WERI-Rb-1 (cell line): ENCODE data around the gene TUBB4A.
A peak's percentile ranks its signal among the peaks of the same experiment; 100 is the strongest.

ENCODE experiments used
- DNase-seq: peaks from one replicate; pipeline ENCODE4 v3.0.0-alpha.2; 2020
- H3K27ac ChIP-seq: fragments of 250-450 bp; sonication (Bioruptor Pico); 2 replicates; pipeline ENCODE4 v1.5.1; 2020; ENCODE audit warnings: mild to moderate bottlenecking, moderate library complexity
- H3K27me3 ChIP-seq: fragments of 250-450 bp; sonication (Bioruptor Pico); 2 replicates; pipeline ENCODE4 v1.5.1; 2021; ENCODE audit warnings: mild to moderate bottlenecking, low read depth, moderate library complexity; ENCODE audit not compliant: insufficient read depth, severe bottlenecking
- H3K36me3 ChIP-seq: fragments of 250-450 bp; sonication (Bioruptor Pico); 2 replicates; pipeline ENCODE4 v1.5.1; 2020; ENCODE audit warnings: mild to moderate bottlenecking, moderate library complexity
- H3K4me3 ChIP-seq: 2 replicates; pipeline ENCODE4 v1.5.1; 2011; ENCODE audit warnings: low read depth, mild to moderate bottlenecking, control low read depth, low read length
- H3K9me3 ChIP-seq: fragments of 250-450 bp; sonication (Bioruptor Pico); 2 replicates; pipeline ENCODE4 v1.5.1; 2021; ENCODE audit warnings: mild to moderate bottlenecking, moderate library complexity; ENCODE audit not compliant: severe bottlenecking
- TF ChIP-seq, protein P1 (sequence below): IDR thresholded peaks from 2 replicates; pipeline ENCODE4 v1.5.1; 2011; ENCODE audit warnings: low read depth, mild to moderate bottlenecking, control low read depth, inconsistent platforms, low read length

Gene TUBB4A

DNA sequence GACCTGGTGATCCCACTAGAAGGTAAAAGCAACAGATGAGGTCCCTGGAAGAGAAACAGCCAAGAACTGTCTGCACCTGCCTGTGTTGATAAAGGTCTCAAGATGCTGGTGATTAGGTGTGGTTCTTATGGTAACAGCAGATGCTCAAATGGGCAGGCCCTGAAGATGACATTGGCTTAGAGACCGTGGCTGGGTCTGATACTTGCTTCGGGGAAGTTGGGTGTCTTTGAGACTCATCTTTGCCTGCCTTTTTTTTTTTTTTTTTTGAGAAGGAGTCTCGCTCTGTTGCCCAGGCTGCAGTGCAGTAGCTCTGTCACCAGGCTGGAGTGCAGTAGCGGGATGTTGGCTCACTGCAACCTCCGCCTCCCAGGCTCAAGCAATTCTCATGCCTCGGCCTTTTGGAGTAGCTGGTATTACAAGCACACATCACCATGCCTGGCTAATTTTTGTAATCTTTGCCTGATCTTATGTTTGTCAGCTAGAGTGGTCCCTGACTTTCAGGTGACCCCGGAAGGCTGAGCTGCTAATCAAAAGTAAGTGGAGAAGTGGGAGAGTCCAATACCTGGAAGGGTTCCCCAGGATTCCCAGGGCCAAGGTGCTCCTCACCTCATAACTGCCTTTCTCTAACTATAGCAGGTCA lies 50.4 kb downstream of the TUBB4A start:
- Histone ChIP-seq H3K36me3 (peaks cover 34% of the 10 kb centered on the region), H3K4me3 (no peak overlapping the region), H3K27me3 (no peaks in the 10 kb centered on the region), H3K27ac (no peak overlapping the region), H3K9me3 (peaks cover 11% of the 10 kb centered on the region)
- TF ChIP-seq, protein P1, sequence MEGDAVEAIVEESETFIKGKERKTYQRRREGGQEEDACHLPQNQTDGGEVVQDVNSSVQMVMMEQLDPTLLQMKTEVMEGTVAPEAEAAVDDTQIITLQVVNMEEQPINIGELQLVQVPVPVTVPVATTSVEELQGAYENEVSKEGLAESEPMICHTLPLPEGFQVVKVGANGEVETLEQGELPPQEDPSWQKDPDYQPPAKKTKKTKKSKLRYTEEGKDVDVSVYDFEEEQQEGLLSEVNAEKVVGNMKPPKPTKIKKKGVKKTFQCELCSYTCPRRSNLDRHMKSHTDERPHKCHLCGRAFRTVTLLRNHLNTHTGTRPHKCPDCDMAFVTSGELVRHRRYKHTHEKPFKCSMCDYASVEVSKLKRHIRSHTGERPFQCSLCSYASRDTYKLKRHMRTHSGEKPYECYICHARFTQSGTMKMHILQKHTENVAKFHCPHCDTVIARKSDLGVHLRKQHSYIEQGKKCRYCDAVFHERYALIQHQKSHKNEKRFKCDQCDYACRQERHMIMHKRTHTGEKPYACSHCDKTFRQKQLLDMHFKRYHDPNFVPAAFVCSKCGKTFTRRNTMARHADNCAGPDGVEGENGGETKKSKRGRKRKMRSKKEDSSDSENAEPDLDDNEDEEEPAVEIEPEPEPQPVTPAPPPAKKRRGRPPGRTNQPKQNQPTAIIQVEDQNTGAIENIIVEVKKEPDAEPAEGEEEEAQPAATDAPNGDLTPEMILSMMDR = no peak
- no peak for DNase-seq

DNA sequence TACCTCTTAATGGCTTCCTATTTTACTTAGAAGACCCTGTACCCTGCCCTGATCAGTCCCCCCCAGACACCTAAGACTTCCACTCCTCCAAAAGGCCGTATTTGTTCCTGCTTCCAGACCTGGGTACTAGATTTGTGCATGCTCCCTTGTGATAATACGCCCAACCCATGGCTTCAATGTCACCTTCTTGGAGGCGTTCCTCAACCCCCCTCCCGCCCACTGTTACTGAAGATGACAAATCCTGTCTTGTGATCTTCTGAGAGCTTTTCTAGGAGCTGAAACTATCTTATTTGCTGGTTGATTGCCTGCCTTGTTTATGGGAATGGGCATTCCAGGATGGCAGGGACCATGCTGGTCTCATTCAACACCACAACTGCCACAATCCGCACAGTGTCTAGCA lies 51.9 kb downstream of the TUBB4A start:
- Histone ChIP-seq H3K27ac (no peak overlapping the region), H3K36me3 (peaks cover 29% of the 10 kb centered on the region)

DNA sequence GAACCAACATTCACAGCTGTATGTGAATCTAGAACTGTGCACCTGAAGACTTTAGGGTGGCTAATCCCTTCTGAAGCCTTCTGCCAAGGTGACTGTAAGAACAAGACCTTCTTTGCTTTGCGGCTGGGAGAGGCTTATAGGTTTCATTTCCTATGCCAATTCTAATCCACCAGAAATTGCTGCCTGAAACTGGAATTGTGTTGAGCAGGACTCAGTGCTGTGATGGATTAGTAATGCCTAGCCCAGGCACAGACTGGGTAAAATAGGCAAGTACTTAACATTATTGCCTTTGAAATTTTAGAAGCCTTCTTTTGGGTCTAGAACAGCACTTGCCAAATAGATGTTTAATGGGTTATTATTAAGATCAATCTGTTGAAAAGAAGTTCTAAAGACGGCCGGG lies 54.1 kb downstream of the TUBB4A start:
- H3K9me3 ChIP-seq = no peaks in the 10 kb centered on the region
- DNase-seq = peak; percentile 49

More for the DNA sequence above, 51.9 kb downstream of the TUBB4A start:
- Histone ChIP-seq H3K27me3 (no peaks in the 10 kb centered on the region), H3K9me3 (peaks cover 11% of the 10 kb centered on the region), H3K4me3 (no peak overlapping the region)
- no peak for DNase-seq
- TF ChIP-seq, protein P1 = no peak

DNA sequence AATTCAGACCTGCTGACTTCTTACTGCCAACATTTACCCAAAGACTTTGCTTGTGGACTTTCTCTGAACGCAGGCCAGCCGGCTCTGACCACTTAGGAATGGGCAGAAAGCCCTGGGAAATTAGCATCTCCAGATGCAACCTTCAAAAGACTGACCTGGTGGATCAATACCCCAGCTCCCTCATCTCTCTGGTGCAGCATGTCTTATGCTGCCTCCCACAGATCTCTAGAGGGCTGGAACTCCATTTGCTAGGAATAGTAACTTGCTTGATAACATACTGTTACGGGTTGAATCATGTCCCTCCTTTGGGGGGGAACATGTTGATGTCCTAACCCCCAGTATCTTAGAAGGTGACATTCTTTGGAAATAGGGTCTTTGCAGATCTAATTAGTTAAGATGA lies 55.7 kb downstream of the TUBB4A start:
- no peak overlapping the region for H3K4me3 ChIP-seq
- H3K27me3 ChIP-seq = no peaks in the 10 kb centered on the region
- no peak for DNase-seq
- TF ChIP-seq, protein P1 = no peak
- no peak overlapping the region for H3K27ac ChIP-seq
- H3K9me3 ChIP-seq = no peaks in the 10 kb centered on the region
- peaks cover 5% of the 10 kb centered on the region for H3K36me3 ChIP-seq

More for the DNA sequence above, 54.1 kb downstream of the TUBB4A start:
- Histone ChIP-seq H3K36me3 (peaks cover 10% of the 10 kb centered on the region), H3K27me3 (no peaks in the 10 kb centered on the region), H3K27ac (peak overlapping the region; percentile 30; the same call in 1 of the 2 replicates), H3K4me3 (no peak overlapping the region)
- TF ChIP-seq, protein P1 = no peak
